Head of caudate nucleus (tissue), 42 donors: ENCODE data around the gene ZNF701.
"Not testable (repeated sequence)": the region's sequence is repeated elsewhere in the genome, so short reads cannot be mapped to it uniquely, and the experiment has no call there.

ENCODE experiments used
- DNase-seq, 42 donors: peaks; one replicate each; pipeline versions ENCODE4 v3.0.0 to v3.0.0-alpha.2; 2020 to 2021; ENCODE audit warnings: mixed read lengths in 7 of 42
- intact Hi-C: fragments of 100-400 bp; cut with DNase I; formaldehyde crosslinking; loops from one replicate; pipeline ENCODE4 v1.15.0; 2022

Gene ZNF701

GRCh38 chr19:52558732-52559445, 11.2 kb upstream of the ZNF701 start:
- DNase-seq, intact Hi-C loops: not testable (repeated sequence)

GRCh38 chr19:52561611-52562010, 8.5 kb upstream of the ZNF701 start:
- intact Hi-C loops, DNase-seq: not testable (repeated sequence)

- intact Hi-C loops = no loop called here
- DNase-seq = no peak
Observed at GRCh38 chr19:52566121-52566520, 4.0 kb upstream of the ZNF701 start.

GRCh38 chr19:52566588-52566987, 3.5 kb upstream of the ZNF701 start:
- no peak for DNase-seq
- intact Hi-C loops = no loop called here

- intact Hi-C loops = no loop called here
- no peak for DNase-seq
Observed at GRCh38 chr19:52567921-52568320, 2.2 kb upstream of the ZNF701 start.

- peak in 9 of 42 donors; percentile 5 to 52 (median 26) for DNase-seq
- intact Hi-C loops = not testable (repeated sequence)
Observed at GRCh38 chr19:52569638-52569999, 468 bp upstream of the ZNF701 start.

GRCh38 chr19:52584736-52585440, 14.8 kb downstream of the ZNF701 start:
- intact Hi-C loops = no loop called here

GRCh38 chr19:52585604-52586003, 15.5 kb downstream of the ZNF701 start:
- no peak for DNase-seq
- intact Hi-C loops = no loop called here

More at GRCh38 chr19:52584736-52585440, 14.8 kb downstream of the ZNF701 start:
- DNase-seq = no peak

- no peak for DNase-seq
- intact Hi-C loops = no loop called here
Observed at GRCh38 chr19:52590728-52591127, 20.6 kb downstream of the ZNF701 start.

GRCh38 chr19:52592301-52592700, 22.2 kb downstream of the ZNF701 start:
- no peak for DNase-seq
- intact Hi-C loops = no loop called here

- intact Hi-C loops, DNase-seq: not testable (repeated sequence)
Observed at GRCh38 chr19:52593441-52593840, 23.4 kb downstream of the ZNF701 start.

GRCh38 chr19:52599241-52599640, 29.2 kb downstream of the ZNF701 start:
- intact Hi-C loops = no loop called here
- no peak for DNase-seq

GRCh38 chr19:52600639-52601024, 30.5 kb downstream of the ZNF701 start:
- intact Hi-C loops = no loop called here
- DNase-seq = peak in 11 of 42 donors; percentile 4 to 36 (median 12)

- peak; percentile 73 to 97 (median 91) for DNase-seq
- intact Hi-C loops = no loop called here
Observed at GRCh38 chr19:52601025-52601973, 31.2 kb downstream of the ZNF701 start.

- peak in 12 of 42 donors; percentile 5 to 43 (median 23) for DNase-seq
- intact Hi-C loops = not testable (repeated sequence)
Observed at GRCh38 chr19:52601974-52602366, 31.9 kb downstream of the ZNF701 start.

- intact Hi-C loops = no loop called here
- peak in 1 of 42 donors; percentile 22 for DNase-seq
Observed at GRCh38 chr19:52602941-52603340, 32.9 kb downstream of the ZNF701 start.

- no peak for DNase-seq
- intact Hi-C loops = no loop called here
Observed at GRCh38 chr19:52603558-52604207, 33.6 kb downstream of the ZNF701 start.

- intact Hi-C loops = no loop called here
- no peak for DNase-seq
Observed at GRCh38 chr19:52613299-52613906, 43.3 kb downstream of the ZNF701 start.

GRCh38 chr19:52621376-52621775, 51.3 kb downstream of the ZNF701 start:
- no peak for DNase-seq
- intact Hi-C loops = no loop called here
